AG04449 (cell line): Measurements from ENCODE around the gene PJA2.

Source experiments
- CTCF ChIA-PET: fragments of 350-600 bp; formaldehyde crosslinking; extraction: SDS; loops from one replicate; lab custom pipeline; 2021; ENCODE audit warnings: antibody characterized with exemption; lab: Yijun Ruan, JAX
- POLR2A ChIA-PET: fragments of 400-600, 350-600 bp; formaldehyde crosslinking; extraction: SDS; loops from one replicate; lab custom pipeline; 2020; ENCODE audit warnings: antibody characterized with exemption, inconsistent platforms; lab: Yijun Ruan, JAX
- DNase-seq: peaks from one replicate; pipeline ENCODE4 v3.0.0-alpha.2; 2010; ENCODE audit warnings: low read depth, low spot score
- H3K4me3 ChIP-seq: 2 replicates; pipeline ENCODE4 v1.5.1; 2011; ENCODE audit warnings: low read depth, mild to moderate bottlenecking, control low read depth, low read length
- CTCF ChIP-seq: IDR thresholded peaks from one replicate; pipeline ENCODE4 v1.5.1; 2011; ENCODE audit warnings: mild to moderate bottlenecking, moderate library complexity, low read length, control low read depth, inconsistent platforms; ENCODE audit not compliant: insufficient read depth; ENCODE audit errors: missing control alignments

Gene PJA2

GRCh38 chr5:109329333-109330237, 80.2 kb downstream of the PJA2 start:
- POLR2A ChIA-PET, result no interaction called here
- no peak for TF ChIP-seq CTCF

GRCh38 chr5:109328626-109329025, 81.1 kb downstream of the PJA2 start:
- CTCF ChIA-PET, result no interaction called here
- no peak overlapping the region for H3K4me3 ChIP-seq
- POLR2A ChIA-PET, result no interaction called here
- DNase-seq, result peak; percentile 7
- TF ChIP-seq CTCF, result no peak

More at GRCh38 chr5:109329333-109330237, 80.2 kb downstream of the PJA2 start:
- H3K4me3 ChIP-seq, result no peak overlapping the region
- CTCF ChIA-PET, result no interaction called here
- DNase-seq, result peak; percentile 42

- no peak for TF ChIP-seq CTCF
- DNase-seq, result no peak
- POLR2A ChIA-PET, result no interaction called here
- H3K4me3 ChIP-seq, result no peak overlapping the region
- CTCF ChIA-PET, result no interaction called here
Observed at GRCh38 chr5:109327570-109327969, 82.2 kb downstream of the PJA2 start.

GRCh38 chr5:109326919-109327318, 82.9 kb downstream of the PJA2 start:
- no peak overlapping the region for H3K4me3 ChIP-seq
- ChIA-PET CTCF (no interaction called here), POLR2A (no interaction called here)
- no peak for DNase-seq
- no peak for TF ChIP-seq CTCF

GRCh38 chr5:109325456-109325855, 84.3 kb downstream of the PJA2 start:
- POLR2A ChIA-PET, result no interaction called here
- TF ChIP-seq CTCF, result no peak

GRCh38 chr5:109324931-109325330, 84.8 kb downstream of the PJA2 start:
- ChIA-PET POLR2A (no interaction called here), CTCF (no interaction called here)
- TF ChIP-seq CTCF, result no peak
- DNase-seq, result no peak
- H3K4me3 ChIP-seq, result no peak overlapping the region

More at GRCh38 chr5:109325456-109325855, 84.3 kb downstream of the PJA2 start:
- H3K4me3 ChIP-seq, result no peak overlapping the region
- CTCF ChIA-PET, result no interaction called here
- DNase-seq, result no peak
